Measurements from ENCODE around the gene PTPRE.

DNA sequence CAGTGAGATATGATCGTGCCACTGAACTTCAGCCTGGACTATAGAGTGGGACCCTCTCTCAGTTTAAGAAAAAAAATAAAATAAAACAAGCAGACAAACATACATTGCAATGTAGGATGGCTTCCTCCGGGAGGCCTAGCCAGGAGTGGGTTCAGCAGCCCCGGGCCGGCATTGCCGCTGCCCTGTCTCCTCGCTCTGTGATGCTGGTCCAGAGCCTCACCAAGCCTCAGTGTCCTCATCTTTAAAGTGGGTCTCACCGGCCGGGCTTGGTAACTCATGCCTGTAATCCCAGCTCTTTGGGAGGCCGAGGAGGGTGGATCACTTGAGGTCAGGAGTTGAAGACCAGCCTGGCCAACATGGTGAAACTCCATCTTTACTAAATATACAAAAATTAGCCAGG is 71.6 kb downstream of the PTPRE start:
- no peak for TF ChIP-seq POLR2A (IDR thresholded peaks at IDR 0.05)
- no peak for TF ChIP-seq CTCF (IDR thresholded peaks at IDR 0.05)

All from lower leg skin (tissue), 3 donors.